ENCODE data around the gene TXNL4B. TPM values are rescaled to one million over a fixed set of nuclear protein-coding genes. Genes with fewer than 3 reads are reported as not detected.

TXNL4B gene
- total RNA-seq, 4 donors from 2014 or later, result 6.0 to 13.7 (median 10.0) TPM

- intact Hi-C loops (cut with DNase I; ENCODE audit: low total_unique reads), result no loop called here
- no peak for ATAC-seq
- Histone ChIP-seq H3K4me3 (no peak overlapping the region), H3K36me3 (peaks cover 0 to 62% of the 10 kb centered on the region in 2 donors), H3K27ac (no peak overlapping the region), H3K4me1 (no peaks in the 10 kb centered on the region), H3K27me3 (no peaks in the 10 kb centered on the region), H3K9me3 (no peaks in the 10 kb centered on the region)
- no peak for TF ChIP-seq POLR2A (IDR thresholded peaks at IDR 0.05)
- TF ChIP-seq, protein P1, sequence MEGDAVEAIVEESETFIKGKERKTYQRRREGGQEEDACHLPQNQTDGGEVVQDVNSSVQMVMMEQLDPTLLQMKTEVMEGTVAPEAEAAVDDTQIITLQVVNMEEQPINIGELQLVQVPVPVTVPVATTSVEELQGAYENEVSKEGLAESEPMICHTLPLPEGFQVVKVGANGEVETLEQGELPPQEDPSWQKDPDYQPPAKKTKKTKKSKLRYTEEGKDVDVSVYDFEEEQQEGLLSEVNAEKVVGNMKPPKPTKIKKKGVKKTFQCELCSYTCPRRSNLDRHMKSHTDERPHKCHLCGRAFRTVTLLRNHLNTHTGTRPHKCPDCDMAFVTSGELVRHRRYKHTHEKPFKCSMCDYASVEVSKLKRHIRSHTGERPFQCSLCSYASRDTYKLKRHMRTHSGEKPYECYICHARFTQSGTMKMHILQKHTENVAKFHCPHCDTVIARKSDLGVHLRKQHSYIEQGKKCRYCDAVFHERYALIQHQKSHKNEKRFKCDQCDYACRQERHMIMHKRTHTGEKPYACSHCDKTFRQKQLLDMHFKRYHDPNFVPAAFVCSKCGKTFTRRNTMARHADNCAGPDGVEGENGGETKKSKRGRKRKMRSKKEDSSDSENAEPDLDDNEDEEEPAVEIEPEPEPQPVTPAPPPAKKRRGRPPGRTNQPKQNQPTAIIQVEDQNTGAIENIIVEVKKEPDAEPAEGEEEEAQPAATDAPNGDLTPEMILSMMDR (IDR thresholded peaks at IDR 0.05 in 4 of 5, conservative IDR thresholded peaks at IDR 0.05 in 1 of 5), result no peak
- DNase-seq, result no peak
- in situ Hi-C loops (cut with MboI; ENCODE audit: low sequenced_read_pairs in 4 of 4), result no loop called here
Measured at GRCh38 chr16:72111657-72112451, 18.4 kb upstream of the TXNL4B start.

- in situ Hi-C loops (cut with MboI; ENCODE audit: low sequenced_read_pairs in 4 of 4) (no loop called here), intact Hi-C loops (cut with DNase I; ENCODE audit: low total_unique reads) (no loop called here)
- Histone ChIP-seq H3K27me3 (no peaks in the 10 kb centered on the region), H3K9me3 (no peaks in the 10 kb centered on the region), H3K36me3 (peaks cover 0 to 71% of the 10 kb centered on the region in 2 donors), H3K4me1 (no peaks in the 10 kb centered on the region), H3K27ac (no peak overlapping the region), H3K4me3 (no peak overlapping the region)
- ATAC-seq, result no peak
- DNase-seq, result no peak
- TF ChIP-seq POLR2A (IDR thresholded peaks at IDR 0.05), result no peak
- TF ChIP-seq, protein P1 (IDR thresholded peaks at IDR 0.05 in 4 of 5, conservative IDR thresholded peaks at IDR 0.05 in 1 of 5), result no peak
Measured at GRCh38 chr16:72110662-72111615, 17.5 kb upstream of the TXNL4B start.

DNA sequence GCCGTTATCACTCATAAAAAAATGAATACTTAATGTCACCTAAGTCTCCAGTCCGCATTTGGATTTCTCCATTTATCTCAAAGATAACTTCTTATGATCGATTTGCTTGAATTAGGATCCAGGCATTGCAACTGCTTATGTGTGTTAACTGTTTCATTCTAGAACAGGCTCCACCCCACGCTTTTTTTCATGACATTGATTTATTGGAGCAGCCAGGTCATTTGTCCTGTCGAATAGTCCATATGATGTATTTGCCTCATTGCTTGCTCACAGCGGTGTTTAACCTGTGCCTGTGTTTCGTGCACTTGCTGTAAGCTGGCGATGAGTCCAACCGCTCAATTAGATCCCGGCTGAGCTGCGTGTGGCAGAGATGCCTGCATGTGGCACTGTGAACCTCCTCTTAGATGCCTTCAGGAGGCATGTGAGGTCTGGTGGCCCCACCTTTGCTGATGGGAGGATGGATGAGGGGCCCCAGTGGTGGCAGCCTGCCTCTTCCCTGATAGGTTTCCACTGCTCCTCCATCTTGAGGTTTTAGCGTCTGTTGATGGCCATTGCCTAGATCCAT, 16.6 kb upstream of the TXNL4B start:
- Histone ChIP-seq H3K9me3 (no peaks in the 10 kb centered on the region), H3K36me3 (peaks cover 0 to 80% of the 10 kb centered on the region in 2 donors), H3K4me1 (no peaks in the 10 kb centered on the region), H3K27ac (no peak overlapping the region), H3K4me3 (no peak overlapping the region), H3K27me3 (no peaks in the 10 kb centered on the region)
- no peak for ATAC-seq
- TF ChIP-seq, protein P1 (IDR thresholded peaks at IDR 0.05 in 4 of 5, conservative IDR thresholded peaks at IDR 0.05 in 1 of 5), result no peak
- TF ChIP-seq POLR2A (IDR thresholded peaks at IDR 0.05), result no peak
- in situ Hi-C loops (cut with MboI; ENCODE audit: low sequenced_read_pairs in 4 of 4) (no loop called here), intact Hi-C loops (cut with DNase I; ENCODE audit: low total_unique reads) (no loop called here)
- no peak for DNase-seq

- H3K9me3 ChIP-seq, result no peaks in the 10 kb centered on the region
- in situ Hi-C loops (cut with MboI; ENCODE audit: low sequenced_read_pairs in 4 of 4) (no loop called here), intact Hi-C loops (cut with DNase I; ENCODE audit: low total_unique reads) (no loop called here)
- ATAC-seq (no peak), DNase-seq (no peak)
- H3K27ac ChIP-seq, result no peak overlapping the region
- peaks cover 0 to 87% of the 10 kb centered on the region in 2 donors for H3K36me3 ChIP-seq
- TF ChIP-seq, protein P1 (IDR thresholded peaks at IDR 0.05 in 4 of 5, conservative IDR thresholded peaks at IDR 0.05 in 1 of 5), result no peak
- no peak for TF ChIP-seq POLR2A (IDR thresholded peaks at IDR 0.05)
- no peaks in the 10 kb centered on the region for H3K4me1 ChIP-seq
- H3K4me3 ChIP-seq, result no peak overlapping the region
- no peaks in the 10 kb centered on the region for H3K27me3 ChIP-seq
Measured at GRCh38 chr16:72109300-72109699, 15.9 kb upstream of the TXNL4B start.
